Fibroblast of lung (primary cell): ENCODE measurements around the gene UCK2.

ENCODE experiments used
- EZH2 ChIP-seq: IDR thresholded peaks from 2 replicates; pipeline ENCODE4 v1.5.1; 2012; ENCODE audit warnings: low read length, control low read depth, mild to moderate bottlenecking; ENCODE audit errors: missing control alignments
- TF ChIP-seq, protein P1 (sequence below), 2 donors: IDR thresholded peaks in 1 of 2; conservative IDR thresholded peaks in 1 of 2; 1 replicate in 1 of 2; 2 replicates in 1 of 2; pipeline ENCODE4 v1.5.1; 2011 to 2012; ENCODE audit warnings: low read length in 2 of 2, control low read depth in 1 of 2, inconsistent platforms in 1 of 2, low read depth in 1 of 2, mild to moderate bottlenecking in 1 of 2

GRCh38 chr1:165927169-165927568 lies 99.8 kb downstream of the UCK2 start:
- TF ChIP-seq, protein P1, sequence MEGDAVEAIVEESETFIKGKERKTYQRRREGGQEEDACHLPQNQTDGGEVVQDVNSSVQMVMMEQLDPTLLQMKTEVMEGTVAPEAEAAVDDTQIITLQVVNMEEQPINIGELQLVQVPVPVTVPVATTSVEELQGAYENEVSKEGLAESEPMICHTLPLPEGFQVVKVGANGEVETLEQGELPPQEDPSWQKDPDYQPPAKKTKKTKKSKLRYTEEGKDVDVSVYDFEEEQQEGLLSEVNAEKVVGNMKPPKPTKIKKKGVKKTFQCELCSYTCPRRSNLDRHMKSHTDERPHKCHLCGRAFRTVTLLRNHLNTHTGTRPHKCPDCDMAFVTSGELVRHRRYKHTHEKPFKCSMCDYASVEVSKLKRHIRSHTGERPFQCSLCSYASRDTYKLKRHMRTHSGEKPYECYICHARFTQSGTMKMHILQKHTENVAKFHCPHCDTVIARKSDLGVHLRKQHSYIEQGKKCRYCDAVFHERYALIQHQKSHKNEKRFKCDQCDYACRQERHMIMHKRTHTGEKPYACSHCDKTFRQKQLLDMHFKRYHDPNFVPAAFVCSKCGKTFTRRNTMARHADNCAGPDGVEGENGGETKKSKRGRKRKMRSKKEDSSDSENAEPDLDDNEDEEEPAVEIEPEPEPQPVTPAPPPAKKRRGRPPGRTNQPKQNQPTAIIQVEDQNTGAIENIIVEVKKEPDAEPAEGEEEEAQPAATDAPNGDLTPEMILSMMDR (conservative IDR thresholded peaks at IDR 0.05 in 1 of 2, IDR thresholded peaks at IDR 0.05 in 1 of 2; ENCODE audit: low read depth in 1 of 2, low read length in 2 of 2) = no peak
- no peak for TF ChIP-seq EZH2
